Hematopoietic multipotent progenitor cell treated with erythropoietin and hydrocortisone succinate and interleukin-3 and kit ligand, for 15 days (in vitro differentiated cells): ENCODE measurements around the gene FN3K.
A peak's percentile ranks its signal among the peaks of the same experiment; 100 is the strongest.
"Not testable (repeated sequence)": the region's sequence is repeated elsewhere in the genome, so short reads cannot be mapped to it uniquely, and the experiment has no call there.

Source experiments
- DNase-seq: peaks from one replicate; pipeline ENCODE4 v3.0.0-alpha.2; 2015; ENCODE audit warnings: low spot score

FN3K gene

DNA sequence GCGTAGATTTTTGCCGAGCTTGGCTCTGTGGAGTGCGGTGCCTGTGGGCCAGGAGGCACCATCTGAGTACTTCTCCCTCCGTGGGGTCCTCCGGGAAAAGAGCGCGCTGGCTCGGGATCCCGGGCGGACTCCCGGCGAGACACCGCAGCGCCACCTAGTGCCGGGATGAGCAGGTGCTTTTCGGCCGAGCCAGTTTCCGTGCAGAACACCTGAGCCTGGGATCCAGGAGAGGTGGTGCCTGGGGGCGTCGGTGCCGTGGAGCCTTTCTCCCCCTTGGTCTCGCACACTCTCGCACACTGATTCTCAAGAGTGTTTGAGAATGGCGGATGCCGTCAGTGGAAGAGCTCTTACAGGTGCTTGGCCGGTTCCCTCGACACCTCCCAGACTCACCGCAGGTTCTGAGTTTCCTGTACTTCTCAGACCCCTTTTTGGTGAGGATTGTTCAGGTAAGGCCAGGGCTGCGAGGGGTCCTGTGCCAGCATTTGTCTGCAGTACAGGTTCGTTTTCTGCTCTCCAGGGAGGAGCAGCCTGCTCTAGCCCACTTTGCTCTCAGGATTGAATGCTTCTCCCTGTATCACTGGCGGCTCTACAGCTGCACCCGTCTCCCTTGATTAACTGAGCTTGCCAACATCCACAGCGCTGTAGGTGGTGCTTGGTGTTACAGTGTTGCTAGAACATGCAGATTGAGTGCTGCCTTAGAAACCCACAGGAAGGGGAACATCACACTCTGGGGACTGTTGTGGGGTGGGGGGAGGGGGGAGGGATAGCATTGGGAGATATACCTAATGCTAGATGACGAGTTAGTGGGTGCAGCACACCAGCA, 39.8 kb downstream of the FN3K start:
- DNase-seq, result peak; percentile 52

DNA sequence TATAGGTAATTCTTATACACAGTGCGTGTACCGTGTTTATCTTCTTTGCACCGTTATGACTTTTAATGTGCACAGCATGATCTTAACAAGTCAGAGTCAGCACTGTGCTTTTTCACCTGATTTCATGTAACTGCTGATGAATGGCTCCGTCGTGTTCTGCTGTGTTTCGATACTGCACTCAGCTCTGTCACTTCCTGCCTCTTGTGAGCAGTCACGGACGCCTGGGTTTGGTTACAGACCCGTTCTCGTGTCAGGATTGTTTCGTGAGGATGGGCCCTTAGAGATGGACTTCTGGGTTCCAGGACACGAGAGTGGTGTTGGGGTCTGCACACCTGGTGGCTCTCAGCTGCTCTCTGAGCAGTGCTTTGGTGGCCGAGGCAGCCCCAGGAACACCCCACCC, 41.0 kb downstream of the FN3K start:
- DNase-seq, result no peak

DNA sequence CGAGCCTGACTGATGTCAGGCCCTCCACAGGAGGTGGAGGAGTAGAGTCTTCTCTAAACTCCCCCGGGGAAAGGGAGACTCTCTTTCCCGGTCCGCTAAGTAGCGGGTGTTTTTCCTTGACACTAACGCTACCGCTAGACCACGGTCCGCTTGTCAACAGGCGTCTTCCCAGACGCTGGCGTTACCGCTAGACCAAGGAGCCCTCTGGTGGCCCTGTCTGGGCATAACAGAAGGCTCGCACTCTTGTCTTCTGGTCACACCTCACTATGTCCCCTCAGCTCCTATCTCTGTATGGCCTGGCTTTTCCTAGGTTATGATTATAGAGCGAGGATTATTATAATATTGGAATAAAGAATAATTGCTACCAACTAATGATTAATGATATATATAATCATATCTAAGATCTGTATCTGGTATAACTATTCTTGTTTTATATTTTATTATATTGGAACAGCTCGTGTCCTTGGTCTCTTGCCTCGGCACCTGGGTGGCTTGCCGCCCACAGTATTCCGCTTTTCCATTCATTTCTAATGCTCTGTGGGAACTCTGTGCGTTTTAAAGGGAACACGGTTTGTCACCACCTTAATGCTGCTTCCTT, 42.5 kb downstream of the FN3K start:
- not testable (repeated sequence) for DNase-seq

DNA sequence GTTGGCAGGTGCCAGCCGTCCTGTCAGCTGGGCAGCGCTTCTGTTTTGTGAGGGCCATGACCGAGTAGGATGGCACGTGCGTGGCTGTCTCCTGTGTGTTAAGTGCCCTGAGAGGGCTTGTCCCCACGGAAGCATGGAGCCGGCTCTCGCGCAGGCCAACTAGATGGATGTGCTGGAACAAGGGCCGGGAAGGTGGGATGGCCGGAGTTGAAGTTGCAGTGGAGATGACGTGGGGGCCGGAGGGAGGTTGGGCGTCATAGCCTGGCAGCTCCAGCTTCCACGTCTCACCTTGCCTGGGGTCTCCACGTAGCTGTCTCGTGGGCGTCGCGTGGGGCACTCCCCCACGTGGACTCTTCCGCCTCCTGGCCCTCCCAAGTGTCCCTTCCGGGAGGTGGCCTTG, 44.1 kb downstream of the FN3K start:
- no peak for DNase-seq

DNA sequence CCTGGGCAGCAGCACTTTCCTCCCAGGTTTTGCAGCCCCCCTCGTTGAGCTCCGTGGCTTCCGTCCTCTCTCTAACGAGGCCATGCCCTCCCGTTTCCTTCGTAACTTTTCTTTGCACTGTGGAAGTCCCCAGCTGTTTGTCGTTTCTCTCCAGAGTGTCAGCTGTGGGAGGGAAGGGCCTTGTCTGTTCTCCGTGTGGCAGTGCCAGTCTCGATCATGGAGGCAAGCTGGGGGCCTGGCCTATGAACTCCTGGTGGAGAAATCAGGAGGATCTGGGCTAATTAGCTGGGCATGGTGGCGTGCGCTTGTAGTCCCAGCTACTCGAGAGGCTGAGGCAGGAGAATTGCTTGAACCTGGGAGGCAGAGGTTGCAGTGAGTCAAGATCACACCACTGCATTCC, 44.8 kb downstream of the FN3K start:
- DNase-seq, result no peak

DNA sequence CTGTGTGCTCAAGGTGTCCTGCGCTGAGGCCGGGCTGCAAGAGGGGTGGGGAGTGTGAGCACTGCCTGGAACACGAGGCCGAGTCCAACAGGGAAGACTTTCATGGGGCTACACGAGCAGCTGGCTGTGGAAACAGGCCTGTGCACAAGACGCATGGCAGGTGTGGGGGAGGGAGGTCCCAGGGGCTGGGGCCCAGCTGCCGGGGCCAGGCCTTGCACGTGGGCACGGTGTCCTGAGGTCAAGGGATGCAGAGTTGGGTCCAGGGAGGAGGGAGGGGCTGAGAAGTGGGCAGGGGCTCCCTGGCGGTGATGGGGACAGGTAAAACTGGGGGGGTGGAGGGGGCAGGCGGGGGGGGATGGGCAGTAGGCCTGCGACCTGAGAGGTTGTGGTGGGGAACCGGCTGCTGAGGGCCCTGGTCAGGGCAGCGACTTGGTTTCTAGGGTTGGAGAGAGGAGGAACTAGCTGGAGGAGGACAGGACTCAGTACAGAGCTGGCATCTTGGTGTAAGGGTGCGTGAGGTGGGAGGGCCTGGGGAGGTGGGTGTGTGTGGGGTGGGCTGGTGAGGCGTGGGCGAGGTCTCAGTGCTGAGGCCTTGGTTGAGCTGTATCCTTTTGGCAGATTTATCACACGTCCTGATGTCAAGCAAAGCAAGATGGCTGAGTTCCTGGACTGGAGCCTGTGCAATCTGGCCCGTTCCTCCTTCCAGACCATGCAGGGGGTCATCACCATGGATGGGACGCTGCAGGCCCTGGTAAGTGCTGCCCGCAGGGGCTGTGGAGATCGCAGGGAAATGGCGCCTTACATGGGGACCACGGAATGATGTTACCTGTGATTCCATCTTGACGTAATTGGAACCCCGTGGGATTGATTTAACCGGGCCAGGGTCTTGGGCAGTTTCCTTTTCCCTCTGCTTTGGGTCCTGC, 45.8 kb downstream of the FN3K start:
- DNase-seq, result no peak

DNA sequence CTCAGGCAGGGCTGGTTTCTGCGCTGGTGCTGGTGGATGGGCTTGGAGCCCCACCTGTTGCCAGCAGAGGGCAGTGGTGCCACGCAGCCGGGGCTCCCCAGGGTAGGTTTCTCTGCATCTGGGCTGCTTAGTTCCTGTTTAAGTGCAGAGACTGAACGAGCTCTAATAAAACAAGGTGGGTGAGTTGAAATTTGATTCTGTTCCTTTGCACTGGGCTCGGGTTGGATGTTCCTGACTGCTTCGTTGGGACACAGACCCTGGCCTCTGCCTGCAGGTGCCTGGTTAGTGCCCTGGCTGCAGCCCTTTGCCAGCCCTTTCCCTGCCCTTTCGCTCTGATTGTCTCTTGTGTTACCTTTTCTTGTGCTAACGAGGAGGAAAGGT, 46.5 kb downstream of the FN3K start:
- peak; percentile 72 for DNase-seq

DNA sequence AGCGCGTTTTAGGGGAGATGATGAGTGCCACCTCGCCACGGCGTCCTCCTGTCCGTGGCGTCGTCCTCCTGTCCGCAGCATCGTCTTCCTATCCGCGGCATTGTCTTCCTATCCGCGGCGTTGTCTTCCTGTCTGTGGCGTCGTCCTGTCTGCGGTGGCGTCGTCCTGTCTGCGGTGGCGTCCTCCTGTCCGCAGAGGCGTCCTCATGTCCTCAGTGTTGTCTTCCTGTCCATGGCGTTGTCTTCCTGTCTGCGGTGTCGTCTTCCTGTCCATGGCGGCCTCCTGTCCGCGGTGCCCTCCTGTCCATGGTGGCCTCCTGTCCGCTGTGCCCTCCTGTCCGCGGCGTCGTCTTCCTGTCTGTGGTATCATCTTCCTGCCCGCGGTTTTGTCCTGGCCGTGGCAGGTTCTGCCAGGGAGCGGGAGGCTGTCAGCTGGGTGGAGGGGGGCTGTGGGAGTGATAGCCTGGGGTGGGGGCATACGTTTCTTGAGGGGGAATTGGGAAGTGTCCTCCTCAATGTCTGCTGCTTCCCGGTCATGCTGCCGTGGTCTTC, 47.3 kb downstream of the FN3K start:
- DNase-seq, result no peak

DNA sequence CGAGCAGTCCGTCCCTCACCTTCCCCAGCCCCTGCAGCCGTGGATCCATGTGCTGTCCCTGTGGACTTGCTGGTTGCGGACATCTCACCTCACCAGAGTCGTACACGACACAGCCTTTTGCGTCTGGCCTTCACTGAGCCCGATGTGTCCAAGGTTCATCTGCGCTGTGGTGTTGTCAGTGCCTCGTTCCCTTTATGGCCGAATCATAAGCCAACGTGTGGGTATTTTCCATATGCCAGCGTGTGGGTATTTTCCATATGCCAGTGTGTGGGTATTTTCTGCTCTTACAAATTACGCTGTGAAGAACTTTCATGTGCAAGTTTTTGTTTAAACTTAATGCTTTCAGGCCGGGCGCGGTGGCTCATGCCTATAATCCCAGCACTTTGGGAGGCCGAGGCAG, 48.1 kb downstream of the FN3K start:
- no peak for DNase-seq

DNA sequence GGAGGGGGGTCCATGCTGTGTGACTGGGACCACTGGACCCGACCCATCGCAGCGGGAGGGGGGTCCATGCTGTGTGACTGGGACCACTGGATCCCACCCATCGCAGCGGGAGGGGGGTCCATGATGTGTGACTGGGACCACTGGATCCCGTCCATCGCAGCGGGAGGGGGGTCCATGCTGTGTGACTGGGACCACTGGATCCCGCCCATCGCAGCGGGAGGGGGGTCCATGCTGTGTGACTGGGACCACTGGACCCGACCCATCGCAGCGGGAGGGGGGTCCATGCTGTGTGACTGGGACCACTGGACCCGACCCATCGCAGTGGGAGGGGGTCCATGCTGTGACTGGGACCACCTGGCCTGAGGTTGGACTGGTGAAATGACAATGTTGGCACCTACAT, 50.2 kb downstream of the FN3K start:
- DNase-seq, result not testable (repeated sequence)

DNA sequence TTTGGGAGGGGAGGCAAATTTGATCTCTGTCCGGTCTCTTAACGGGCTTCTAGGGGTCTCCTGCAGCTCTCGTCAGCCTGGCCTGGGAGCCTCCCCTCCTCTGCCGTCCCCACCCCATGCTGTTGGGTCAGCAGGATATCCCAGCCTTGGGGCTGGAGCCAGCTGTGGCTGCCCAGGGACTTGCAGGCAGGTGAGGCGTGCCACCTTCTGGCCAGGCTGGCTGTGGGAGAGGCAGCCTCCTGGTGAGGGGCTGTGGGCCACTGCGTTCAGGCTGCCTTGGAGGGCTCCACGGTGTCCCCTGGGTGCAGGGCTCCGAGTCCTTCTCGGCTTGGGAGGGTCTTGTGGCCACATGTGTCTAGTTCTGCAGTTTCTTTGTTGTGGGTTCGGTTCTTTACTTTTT, 51.0 kb downstream of the FN3K start:
- DNase-seq, result no peak

DNA sequence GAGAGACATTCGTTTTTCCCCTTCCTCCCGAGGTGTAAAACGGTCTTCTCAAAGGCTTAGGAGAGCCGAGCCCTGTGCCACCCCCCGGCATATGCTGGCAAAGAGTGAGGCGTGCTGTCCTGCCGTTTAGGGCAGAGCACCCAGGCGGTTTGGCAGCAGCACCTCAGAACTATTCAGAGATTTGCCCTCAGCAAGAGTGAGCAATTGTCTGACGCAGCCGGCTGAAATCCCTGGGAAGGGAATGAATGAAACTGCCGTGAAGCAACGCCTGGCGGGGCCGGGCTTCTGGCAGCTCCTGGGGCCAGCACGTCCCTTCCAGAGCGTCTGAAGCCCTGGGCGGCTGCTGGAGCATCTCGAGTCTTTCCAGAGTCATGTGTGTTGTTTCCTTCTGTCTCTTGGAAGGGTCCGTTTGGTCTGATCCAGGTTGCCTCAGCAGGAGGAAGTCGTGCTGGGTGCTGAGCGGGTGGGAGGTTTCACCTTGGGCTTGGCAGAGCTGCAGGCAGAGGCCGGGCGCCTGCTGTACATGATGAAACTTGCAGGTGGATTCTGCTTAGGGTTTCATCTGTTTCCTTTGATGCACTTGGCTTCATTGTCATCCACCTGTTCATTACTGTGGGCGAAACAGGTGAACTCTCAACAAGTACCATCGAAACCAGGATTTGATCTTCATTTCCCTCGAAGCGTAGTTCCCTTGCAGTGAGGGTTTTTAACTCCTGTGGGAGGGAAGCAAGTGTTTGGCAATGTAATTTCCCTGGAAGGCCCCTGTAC, 51.9 kb downstream of the FN3K start:
- DNase-seq, result no peak

DNA sequence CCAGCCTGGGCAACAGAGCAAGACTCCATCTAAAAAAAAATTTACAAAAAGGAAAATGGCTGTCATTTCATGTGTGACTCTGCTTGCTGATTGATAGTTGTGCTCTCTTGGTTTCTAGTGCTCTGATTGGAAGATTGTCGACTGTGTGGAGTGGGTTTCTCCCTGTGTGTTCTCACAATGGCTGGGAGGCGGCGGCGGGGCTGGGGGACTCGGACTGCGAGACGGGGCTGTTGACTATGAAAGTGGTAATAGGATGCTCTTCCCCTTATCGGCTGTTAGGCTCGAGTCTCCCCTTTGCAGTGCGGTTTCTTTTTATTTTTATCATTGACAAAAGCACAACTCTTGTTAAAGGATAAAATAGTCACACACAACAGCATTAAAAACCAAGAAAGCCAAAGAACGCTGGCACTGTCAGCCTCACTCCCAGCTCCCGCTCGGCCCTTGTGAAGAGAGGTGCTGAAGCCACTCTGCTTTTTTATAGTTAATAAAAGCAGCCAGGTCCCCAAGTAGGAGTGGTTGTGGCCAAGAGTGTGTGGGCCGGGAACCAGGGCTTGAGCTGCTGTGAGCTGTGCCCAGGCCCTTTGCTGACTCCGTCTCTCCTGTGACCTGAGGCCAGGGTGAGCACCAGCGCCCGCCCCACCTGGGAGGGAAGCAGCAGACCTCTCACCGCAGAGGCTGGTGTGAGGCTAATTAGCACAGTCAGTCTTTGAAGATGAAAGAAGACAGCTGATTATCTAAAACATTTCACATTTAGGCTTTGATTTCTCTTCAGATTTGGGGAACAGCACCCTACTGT, 53.0 kb downstream of the FN3K start:
- DNase-seq, result no peak

DNA sequence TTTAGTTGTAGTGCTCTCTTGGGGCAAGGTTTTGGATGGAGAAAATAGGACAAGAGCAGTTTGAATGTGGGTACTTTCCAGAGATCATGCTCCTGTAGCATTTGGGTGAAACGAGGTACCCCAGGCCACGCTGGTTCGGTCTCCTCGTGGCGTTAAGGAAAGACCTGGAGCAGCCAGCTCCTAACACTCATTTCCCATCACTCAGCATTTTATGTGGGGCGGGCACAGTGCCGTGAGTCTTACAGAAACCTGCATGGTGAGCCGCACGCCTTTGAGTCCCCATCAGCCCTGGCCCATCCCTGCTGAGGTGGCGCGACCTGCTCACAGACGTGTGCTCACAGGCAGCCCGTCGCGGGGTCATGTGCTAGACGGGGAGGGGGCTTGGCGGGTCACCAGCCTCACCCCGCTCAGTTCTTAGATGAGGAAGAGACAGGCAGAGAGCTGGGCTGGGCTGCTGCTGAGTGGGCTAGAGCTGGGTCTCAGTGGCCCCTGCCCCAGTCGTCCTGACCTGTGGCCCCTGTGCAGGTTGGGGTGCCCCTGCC, 53.7 kb downstream of the FN3K start:
- DNase-seq, result no peak

DNA sequence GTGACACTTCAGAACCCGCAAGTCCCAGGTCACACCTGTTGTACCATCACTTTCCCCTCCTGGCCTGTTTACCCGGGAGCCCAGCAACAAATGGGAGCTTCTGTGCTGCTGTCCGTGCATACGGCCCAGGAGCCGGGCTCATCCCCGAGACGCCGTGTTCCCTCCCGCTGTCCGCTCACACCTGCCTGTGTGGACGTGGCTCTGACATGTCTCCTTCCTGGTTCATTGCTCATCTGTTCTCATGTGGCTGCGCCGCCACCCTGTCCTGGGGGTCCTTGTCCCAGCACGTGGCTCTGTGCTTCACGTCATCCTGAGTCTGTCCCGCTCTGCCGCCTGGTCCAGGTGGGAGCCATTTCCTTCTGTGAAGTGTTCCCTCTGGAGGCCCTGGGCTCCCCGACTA, 54.4 kb downstream of the FN3K start:
- DNase-seq, result no peak

DNA sequence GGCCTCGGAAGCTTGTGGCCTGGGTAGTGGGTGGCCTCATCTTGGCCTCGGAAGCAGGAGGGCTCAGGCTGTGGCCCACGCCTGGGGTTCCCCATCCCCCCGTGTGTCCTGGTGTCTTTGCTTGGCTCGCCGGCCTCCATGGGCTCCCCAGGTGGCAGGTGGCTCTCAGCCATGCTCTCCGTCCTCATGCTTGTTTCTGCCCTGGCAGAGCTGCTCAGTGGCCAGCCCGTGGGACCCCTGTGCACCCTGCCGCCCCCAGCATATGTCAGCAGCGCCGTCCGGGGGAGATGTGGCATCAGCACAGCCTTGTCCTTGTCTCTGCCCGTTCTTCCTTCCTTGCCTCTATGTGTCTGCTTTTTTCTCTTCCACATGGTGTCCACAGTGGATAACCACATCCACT, 55.0 kb downstream of the FN3K start:
- DNase-seq, result no peak

DNA sequence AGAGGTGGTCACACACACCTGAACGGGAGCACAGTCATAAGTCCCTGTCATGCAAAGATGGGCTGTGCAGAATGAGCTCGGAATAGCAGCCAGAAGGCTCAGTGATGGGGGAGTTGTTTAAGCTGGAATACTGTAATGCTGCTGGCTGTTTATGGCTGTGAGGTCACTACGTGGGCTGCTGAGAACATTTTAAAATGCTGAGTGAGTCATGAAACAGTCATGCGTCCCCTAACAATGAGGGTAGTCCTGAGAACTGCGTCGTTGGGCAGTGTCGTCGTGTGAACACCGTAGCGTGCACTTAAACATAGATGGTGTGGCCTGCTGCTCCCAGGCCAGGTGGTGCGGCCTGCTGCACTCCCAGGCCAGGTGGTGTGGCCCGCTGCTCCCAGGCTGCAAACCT, 56.1 kb downstream of the FN3K start:
- DNase-seq, result no peak

DNA sequence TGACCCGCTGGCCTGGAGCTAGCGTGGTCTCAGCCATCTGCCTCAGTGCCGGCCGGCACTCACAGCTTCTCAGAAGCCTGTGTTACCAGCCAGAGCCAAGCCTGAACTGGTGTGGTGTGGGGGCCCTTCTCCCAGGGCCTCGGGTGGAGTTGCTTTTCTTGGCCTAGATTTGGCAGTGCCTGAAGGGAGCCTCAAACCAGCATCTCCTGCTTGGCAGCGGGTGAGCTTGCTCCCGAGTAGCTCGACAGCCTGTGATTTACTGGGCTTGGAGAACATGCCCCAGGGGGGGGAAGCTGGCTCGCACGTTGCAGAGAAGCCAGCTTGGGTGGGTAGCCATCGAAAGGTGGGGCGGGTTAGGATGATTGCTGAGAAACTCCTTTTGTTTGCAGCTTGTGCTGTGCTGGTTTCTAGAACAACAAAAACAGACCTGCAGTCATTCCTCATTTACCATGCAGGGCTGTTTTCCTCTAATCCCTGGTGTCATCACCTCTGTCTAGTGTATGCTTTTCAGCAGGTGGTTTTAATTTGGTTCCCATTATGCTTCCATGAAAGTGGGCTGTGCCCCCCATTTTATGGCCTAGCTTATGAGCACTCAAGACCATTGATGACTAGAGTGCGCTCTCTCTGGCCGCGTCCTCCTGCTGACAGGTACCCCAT, 58.7 kb downstream of the FN3K start:
- no peak for DNase-seq

DNA sequence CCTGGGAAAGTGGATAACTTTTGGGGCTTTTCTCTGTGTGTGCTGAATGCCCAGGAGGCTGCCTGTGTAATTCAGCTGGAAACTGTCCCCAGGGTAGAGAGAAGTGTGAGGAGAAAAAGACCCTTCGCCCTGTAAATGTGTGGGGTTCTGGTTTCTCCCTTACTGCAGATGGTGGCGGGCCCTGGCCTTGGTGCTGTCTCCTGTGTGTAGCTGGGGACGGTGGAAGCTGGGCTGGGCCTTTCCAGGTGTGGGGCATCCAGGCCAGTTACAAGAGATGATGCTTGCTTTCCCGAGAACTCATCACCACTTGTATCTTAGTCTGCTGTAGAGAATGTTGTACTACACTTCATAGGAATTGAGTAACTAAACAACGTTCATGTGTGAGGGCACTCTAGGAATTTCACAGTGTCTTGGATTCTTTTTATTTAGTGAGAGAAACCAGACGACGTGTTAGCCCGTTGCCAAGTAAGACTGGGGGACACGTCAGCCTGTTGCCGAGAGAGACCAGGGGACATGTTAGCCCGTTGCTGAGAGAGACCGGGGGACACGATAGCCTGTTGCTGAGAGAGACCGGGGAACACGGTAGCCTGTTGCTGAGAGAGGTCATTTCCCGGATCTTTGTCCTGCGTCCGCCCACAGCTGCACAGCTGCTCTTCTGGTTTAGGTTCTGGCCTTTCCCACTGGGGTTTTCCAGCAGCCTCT, 59.5 kb downstream of the FN3K start:
- DNase-seq, result no peak

DNA sequence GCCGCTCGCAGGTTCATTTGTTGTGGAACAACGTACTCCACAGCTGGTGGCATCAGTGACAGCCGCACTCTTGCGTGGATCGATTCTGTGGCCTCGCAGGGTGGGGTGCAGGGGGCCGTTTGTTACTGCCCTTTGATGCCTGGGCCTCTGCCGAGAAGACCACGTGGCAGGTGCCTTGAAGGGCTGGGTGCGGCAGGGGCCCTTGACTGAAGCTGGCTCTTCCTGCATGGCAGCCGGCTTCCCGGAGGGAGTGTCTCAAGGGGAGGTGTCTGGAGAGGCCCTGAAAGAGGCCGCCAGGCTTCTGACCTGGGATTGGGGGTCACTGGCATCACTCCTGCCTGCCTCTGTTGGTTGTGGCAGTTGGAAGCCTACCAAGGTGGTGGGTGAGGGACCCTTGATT, 60.2 kb downstream of the FN3K start:
- DNase-seq, result no peak
